ENCODE results near the gene NT5C.

The NT5C gene

DNA sequence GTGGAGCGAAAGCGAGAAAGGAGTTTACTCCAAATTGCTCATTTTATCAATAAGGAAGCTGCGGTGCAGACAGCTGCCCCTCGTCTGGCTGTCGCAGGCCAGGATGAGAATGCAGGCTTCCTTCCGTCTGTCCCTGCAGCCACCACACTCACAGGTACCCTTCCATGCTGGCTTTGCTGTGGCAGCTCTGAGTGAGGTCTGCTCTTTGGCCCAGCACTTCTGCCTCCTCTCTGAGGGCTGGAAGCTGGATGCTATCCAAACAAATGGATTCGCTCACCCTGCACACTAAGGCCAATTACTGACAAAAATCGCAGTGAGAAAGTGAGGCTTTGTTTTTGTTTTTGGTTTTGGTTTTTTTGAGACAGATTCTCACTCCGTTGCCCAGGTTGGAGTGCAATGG is 14.8 kb downstream of the NT5C start:
- no peak for DNase-seq (ENCODE audit: low read depth in 1 of 2, low spot score in 1 of 2)

DNA sequence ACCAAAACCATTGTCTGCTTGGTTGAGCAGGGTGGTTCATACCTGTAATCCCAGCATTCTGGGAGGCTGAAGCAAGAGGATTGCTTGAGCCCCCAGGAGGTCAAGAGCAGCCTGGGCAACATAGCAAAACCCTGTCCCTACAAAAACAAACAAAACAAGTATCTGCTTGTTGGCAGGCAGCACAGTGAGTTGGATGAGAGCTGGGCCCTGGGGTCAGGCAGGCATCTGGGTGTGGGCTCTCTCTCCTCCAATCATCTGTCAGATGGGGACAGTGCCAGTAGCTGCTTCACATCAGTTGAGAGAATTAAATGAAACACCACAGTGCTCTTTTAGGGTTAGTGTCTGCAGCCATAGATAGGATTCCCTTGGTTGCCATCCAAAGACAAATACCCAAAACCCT is 16.0 kb downstream of the NT5C start:
- DNase-seq (ENCODE audit: low read depth in 1 of 2, low spot score in 1 of 2): no peak

GRCh38 chr17:75114552-75115314 is 16.8 kb downstream of the NT5C start:
- no peak for DNase-seq (ENCODE audit: low read depth in 1 of 2, low spot score in 1 of 2)

DNA sequence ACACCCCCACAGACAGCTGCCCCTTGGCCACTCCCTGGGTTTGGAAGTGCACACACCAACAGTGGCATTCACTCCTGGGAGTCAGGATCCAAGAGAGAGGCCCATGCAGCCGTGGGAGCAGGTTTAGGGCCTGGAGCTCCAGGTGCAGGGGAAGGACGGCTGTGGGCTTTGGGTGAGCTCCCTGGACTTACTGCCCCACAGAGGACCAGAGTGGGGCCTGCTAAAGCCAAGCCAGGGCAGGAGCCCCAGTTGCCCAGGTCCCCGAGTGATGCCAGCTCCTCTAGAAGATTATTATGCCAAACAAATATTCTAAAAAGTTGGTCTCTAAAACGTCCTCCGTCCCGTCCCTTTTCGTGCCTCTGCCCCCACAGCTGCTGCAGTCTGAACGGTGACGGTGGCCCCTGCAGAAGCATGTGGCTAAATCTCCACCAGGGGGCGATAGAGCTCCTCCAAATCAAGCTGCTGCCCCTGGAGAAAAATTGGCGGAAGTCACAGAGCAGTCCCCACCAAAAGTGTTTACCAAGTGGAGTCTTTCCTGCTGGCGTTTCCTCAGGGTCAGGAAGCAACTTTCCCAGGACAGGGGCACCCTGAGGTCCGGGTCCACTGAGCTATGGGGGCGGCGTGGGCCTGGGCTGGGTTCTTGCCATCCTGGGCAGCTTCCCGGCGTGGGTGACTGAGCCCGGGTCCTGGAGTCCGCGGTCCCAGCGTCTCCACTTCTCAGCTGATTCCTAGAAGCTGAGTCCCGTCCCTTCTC is 17.6 kb downstream of the NT5C start:
- peak; percentile 83 to 89 for DNase-seq (ENCODE audit: low read depth in 1 of 2, low spot score in 1 of 2)

DNA sequence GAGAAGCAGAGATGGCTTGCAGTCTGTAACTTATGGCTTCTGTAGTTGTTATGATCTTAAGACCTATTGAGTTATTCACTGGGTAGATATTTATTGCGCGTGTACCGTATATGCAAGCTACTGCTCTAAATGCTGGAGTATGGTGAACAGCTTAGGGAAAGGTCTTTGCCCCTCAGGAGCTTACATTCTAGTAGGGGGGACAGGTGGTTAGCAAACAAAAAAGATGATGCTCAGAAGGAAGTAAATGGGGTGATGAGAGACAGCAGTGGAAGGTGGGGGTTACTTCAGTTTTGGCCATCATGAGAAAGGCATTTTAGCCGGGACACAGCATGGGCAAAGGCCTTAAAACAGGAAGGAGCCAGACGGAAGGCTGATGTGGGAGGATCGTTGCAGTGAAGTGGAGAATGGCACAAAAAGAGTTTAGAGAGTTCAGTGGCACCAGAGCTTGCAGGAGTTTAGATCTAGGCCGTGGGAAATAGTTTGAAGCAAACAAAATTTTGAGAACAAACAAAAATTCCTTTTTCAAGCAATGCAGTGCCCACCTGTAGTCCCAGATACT is 19.7 kb downstream of the NT5C start:
- DNase-seq (ENCODE audit: low read depth in 1 of 2, low spot score in 1 of 2): no peak

- no peak for DNase-seq (ENCODE audit: low read depth in 1 of 2, low spot score in 1 of 2)
Observed at GRCh38 chr17:75110234-75110937, 21.2 kb downstream of the NT5C start.

DNA sequence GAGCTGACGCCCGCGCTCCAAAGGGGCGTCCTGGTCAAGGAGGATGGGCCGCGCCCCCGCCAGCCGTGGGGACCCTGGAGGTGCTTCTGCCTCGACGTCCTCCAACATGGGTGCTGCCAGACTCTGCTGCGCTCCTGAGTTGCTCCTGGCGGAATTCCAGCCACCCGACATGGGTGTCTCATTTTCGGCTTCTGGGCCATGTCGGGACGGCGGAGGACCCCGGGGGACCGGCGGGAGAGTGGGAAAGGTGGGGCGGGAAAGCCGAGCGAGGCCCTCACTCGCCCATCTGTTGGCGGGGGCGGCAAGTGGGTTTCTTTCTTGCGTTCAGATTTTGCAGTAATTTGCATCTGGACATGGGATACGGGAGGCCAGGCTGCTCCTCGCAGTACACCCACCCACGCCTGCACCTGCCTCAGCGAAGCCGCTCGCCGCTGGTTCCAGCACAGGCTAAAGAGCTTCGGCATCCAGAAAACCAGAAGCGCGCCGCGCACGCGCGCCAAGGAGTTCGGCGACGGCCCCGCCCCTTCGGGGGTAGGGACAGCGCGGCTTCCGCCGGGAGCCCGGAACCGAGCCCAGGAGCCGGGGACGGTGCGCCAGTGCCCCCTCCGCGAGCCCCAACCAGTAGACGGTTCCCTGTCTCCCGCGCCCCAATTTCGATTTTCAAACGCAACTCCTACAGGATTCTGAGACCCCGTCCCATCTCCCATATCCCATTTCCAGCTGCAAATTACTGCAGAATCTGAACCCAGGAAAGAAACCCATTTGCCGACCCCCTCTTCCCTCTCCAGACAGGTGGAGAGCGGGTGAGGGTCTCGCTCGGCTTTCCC is 21.9 kb downstream of the NT5C start, which contains the start of gene ARMC7:
TSS of gene ARMC7 (plus strand) at position 563 of the 827 bp plus-strand sequence. CDS start 320 bp downstream, outside the sequence.
- DNase-seq (ENCODE audit: low read depth in 1 of 2, low spot score in 1 of 2): peak; percentile 82 to 88

DNA sequence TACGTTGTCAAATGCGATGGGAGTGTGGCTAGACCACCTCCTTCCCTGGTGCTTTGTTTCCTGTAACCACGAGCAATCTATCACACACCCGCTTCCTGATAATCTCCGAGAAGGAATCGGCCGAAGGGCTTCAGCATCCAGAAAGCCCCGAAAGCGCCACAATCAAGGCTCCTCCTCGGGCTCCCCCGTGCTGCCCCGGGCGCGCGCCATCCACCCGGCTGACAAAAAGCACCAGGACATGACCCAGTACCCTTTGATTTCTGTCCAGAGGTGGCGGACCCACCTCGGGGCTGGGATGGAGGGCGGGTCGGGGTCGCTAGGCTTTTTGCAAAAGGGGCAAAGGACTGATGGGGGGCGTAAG is 22.5 kb downstream of the NT5C start:
- no peak for DNase-seq (ENCODE audit: low read depth in 1 of 2, low spot score in 1 of 2)

DNA sequence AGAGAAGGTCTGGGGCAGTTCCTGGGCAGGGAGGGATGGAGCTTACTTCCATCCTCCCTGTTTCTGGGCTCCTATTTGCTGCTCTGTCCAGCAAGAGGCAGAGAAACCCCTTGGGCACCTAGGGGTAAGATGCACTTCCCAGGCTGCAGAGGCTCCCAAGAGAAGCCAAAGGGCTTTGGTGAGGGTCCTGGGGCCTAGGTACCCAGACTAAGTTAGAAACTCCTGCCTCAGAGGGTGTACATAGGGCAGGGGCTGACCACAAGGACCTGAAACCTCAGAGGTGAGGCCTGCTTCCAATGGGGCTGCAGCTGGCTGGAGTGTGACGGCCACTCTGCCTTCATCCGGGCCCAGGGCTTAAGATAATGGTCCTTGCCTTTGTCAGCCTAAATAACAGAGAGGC is 23.3 kb downstream of the NT5C start:
- no peak for DNase-seq (ENCODE audit: low read depth in 1 of 2, low spot score in 1 of 2)

- DNase-seq (ENCODE audit: low read depth in 1 of 2, low spot score in 1 of 2): no peak
Observed at GRCh38 chr17:75105126-75106080, 26.1 kb downstream of the NT5C start.

- no peak for DNase-seq (ENCODE audit: low read depth in 1 of 2, low spot score in 1 of 2)
Observed at GRCh38 chr17:75103601-75104554, 27.7 kb downstream of the NT5C start.

DNA sequence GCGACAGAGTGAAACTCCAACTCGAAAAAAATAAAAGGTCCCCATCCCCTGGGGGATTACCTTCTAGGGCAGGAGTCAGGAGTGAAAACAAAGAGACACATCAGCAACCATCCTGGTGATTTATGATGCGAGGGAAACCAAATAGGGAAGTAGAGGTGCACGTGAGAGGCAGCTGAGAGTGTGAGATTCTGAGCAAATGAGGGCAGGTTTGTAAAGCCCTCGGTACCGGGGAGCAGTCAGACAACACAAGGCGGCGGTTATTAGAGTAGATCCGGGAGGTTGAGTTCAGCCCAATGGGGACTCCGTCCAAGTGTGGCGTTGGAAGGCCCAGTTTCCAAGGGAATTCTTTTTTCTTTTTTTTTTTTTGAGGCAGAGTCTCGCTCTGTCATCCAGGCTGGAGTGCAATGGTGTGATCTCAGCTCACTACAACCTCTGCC is 29.1 kb downstream of the NT5C start:
- DNase-seq (ENCODE audit: low read depth in 1 of 2, low spot score in 1 of 2): no peak

DNA sequence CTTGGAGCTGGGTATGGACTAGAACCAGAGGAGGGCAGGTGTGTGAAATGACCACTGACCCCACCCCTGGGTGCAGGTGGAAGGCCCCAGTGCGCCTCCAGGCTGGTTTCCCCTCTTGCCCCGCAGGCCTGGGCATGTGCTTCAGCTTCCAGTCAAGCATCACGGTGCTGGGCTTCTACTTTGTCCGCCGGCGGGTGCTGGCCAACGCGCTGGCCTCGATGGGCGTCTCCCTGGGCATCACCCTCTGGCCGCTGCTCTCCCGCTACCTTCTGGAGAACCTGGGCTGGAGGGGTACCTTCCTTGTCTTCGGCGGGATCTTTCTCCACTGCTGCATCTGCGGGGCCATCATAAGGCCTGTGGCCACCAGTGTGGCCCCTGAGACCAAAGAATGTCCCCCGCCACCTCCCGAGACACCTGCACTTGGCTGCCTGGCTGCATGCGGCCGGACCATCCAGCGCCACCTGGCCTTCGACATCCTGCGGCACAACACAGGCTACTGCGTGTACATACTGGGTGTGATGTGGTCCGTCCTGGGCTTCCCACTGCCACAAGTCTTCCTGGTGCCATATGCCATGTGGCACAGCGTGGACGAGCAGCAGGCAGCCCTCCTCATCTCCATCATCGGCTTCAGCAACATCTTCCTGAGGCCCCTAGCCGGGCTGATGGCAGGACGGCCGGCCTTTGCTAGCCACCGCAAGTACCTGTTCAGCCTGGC is 31.5 kb downstream of the NT5C start:
- DNase-seq (ENCODE audit: low read depth in 1 of 2, low spot score in 1 of 2): no peak

- DNase-seq (ENCODE audit: low read depth in 1 of 2, low spot score in 1 of 2): no peak
Observed at GRCh38 chr17:75098861-75099260, 32.7 kb downstream of the NT5C start.

DNA sequence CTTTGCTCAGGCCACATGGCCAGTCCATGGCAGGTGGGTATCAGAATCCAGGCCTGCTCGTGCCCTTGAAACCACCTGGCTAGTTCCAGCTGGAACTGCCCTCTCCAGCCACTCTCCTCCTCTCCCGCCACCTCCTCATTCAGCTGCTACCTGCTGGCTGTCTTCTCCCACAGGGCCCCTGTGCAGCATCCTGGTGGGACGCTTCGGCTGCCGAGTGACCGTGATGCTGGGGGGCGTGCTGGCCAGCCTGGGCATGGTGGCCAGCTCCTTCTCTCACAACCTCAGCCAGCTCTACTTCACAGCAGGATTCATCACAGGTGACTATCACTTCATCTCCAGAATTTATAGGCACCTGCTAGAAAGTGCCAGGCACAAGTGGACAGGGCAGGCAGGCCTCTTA is 33.7 kb downstream of the NT5C start:
- no peak for DNase-seq (ENCODE audit: low read depth in 1 of 2, low spot score in 1 of 2)

DNA sequence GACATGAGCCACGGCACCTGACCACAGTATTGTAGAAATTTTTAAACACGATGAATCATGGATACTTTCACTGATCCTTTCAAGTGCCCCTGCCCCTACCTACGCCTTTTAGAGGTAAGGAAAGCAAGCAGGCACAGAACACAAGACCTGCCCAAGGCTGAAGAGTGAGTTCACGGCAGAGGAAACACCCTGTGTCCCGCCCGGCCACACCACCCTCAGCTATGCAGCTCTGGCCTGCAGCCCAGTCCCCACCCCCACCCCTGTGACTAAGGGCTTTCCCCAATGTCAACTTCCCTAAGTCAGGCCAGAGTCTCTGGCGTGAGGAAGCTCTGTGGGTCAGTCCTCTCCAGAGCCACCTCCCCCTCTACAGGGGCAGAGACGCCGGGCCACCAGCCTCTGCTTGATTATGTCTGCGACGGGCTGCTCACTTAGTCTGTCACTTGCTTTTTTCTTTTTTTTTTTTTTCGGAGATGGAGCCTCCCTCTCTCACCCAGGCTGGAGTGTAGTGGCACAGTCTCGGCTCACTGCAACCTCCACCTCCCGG is 35.4 kb downstream of the NT5C start:
- DNase-seq (ENCODE audit: low read depth in 1 of 2, low spot score in 1 of 2): no peak

GRCh38 chr17:75094871-75095399 is 36.6 kb downstream of the NT5C start:
- no peak for DNase-seq (ENCODE audit: low read depth in 1 of 2, low spot score in 1 of 2)

Measured in activated CD4-positive, alpha-beta T cell treated with anti-CD3 and anti-CD28 coated beads, Interleukin-2, amount 50 U/mL, for 24 hours (primary cell).